ENCODE results near the gene RPRD1A. TPM values are rescaled to one million over a fixed set of nuclear protein-coding genes. Genes with fewer than 3 reads are reported as not detected.

RPRD1A gene
- total RNA-seq, 1 donor from 2014 or later: 62.6 TPM

GRCh38 chr18:36012891-36013290, 54.5 kb downstream of the RPRD1A start:
- Mint-ChIP-seq H3K36me3 (ENCODE audit: low read depth, unreplicated experiment) (no peaks in the 10 kb centered on the region), H3K9me3 (ENCODE audit: unreplicated experiment) (no peaks in the 10 kb centered on the region), H3K4me3 (ENCODE audit: unreplicated experiment) (no peak overlapping the region), H3K4me1 (ENCODE audit: low read depth, unreplicated experiment) (peaks cover 8% of the 10 kb centered on the region), H3K27ac (ENCODE audit: unreplicated experiment) (peak overlapping the region; percentile 1), H3K27me3 (ENCODE audit: low read depth, unreplicated experiment) (no peaks in the 10 kb centered on the region)
- H2AFZ ChIP-seq (ENCODE audit: low read depth, low read length): no peak overlapping the region
- no peaks in the 10 kb centered on the region for H4K20me1 ChIP-seq (ENCODE audit: insufficient read depth, low read length)
- H3K4me1 ChIP-seq (ENCODE audit: insufficient read depth, low read length): no peaks in the 10 kb centered on the region
- no peaks in the 10 kb centered on the region for H3K36me3 ChIP-seq (ENCODE audit: insufficient read depth, low read length)
- H3K9ac ChIP-seq (ENCODE audit: low read length): no peak overlapping the region
- TF ChIP-seq CTCF (IDR thresholded peaks at IDR 0.05; ENCODE audit: insufficient read depth, low read depth, low read length) (no peak), EZH2 (IDR thresholded peaks at IDR 0.05; ENCODE audit: insufficient read depth, low read length) (no peak)
- H3K79me2 ChIP-seq (ENCODE audit: insufficient read depth, low read length): no peaks in the 10 kb centered on the region
- FAIRE-seq: no peak
- no peaks in the 10 kb centered on the region for H3K9me3 ChIP-seq (ENCODE audit: insufficient read depth, low read depth, low read length)
- DNase-seq (ENCODE audit: low read depth): peak; percentile 69
- no peak overlapping the region for H3K27ac ChIP-seq (ENCODE audit: low read depth, low read length)
- H3K4me2 ChIP-seq (ENCODE audit: low read length): no peak overlapping the region
- H3K4me3 ChIP-seq (ENCODE audit: insufficient read depth, low read depth, low read length): no peak overlapping the region
- H3K27me3 ChIP-seq (ENCODE audit: insufficient read depth, low read length): no peaks in the 10 kb centered on the region

DNA sequence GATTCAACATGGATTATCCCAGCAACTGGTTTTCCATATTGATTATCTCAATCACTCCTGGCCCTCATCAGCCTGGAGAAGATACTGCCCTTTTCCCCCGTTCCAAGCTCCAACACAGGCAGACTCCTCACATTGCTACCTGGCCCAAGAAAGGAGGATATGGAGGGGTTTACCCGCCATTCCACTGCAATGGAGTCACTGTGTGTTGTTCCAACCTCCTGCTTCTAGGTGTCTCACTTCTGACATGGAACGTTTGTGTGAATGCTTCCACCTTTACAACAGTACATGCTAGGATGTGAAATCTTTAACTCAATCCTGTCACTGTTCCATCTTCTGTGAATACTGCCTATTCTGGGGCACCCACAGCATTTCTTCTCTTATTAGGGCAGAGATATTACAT, 58.1 kb downstream of the RPRD1A start:
- DNase-seq (ENCODE audit: low read depth) (no peak), FAIRE-seq (no peak)
- TF ChIP-seq CTCF (IDR thresholded peaks at IDR 0.05; ENCODE audit: insufficient read depth, low read depth, low read length) (no peak), EZH2 (IDR thresholded peaks at IDR 0.05; ENCODE audit: insufficient read depth, low read length) (no peak)
- Histone ChIP-seq H3K4me3 (ENCODE audit: insufficient read depth, low read depth, low read length) (no peak overlapping the region), H3K27ac (ENCODE audit: low read depth, low read length) (no peak overlapping the region), H3K27me3 (ENCODE audit: insufficient read depth, low read length) (no peaks in the 10 kb centered on the region), H3K9ac (ENCODE audit: low read length) (no peak overlapping the region), H2AFZ (ENCODE audit: low read depth, low read length) (no peak overlapping the region), H4K20me1 (ENCODE audit: insufficient read depth, low read length) (no peaks in the 10 kb centered on the region), H3K79me2 (ENCODE audit: insufficient read depth, low read length) (no peaks in the 10 kb centered on the region), H3K9me3 (ENCODE audit: insufficient read depth, low read depth, low read length) (no peaks in the 10 kb centered on the region), H3K4me2 (ENCODE audit: low read length) (no peak overlapping the region), H3K4me1 (ENCODE audit: insufficient read depth, low read length) (no peaks in the 10 kb centered on the region), H3K36me3 (ENCODE audit: insufficient read depth, low read length) (no peaks in the 10 kb centered on the region)
- H3K4me1 Mint-ChIP-seq (ENCODE audit: low read depth, unreplicated experiment): peaks cover 9% of the 10 kb centered on the region
- H3K27ac Mint-ChIP-seq (ENCODE audit: unreplicated experiment): no peak overlapping the region
- no peak overlapping the region for H3K4me3 Mint-ChIP-seq (ENCODE audit: unreplicated experiment)
- no peaks in the 10 kb centered on the region for H3K27me3 Mint-ChIP-seq (ENCODE audit: low read depth, unreplicated experiment)
- no peaks in the 10 kb centered on the region for H3K9me3 Mint-ChIP-seq (ENCODE audit: unreplicated experiment)
- H3K36me3 Mint-ChIP-seq (ENCODE audit: low read depth, unreplicated experiment): no peaks in the 10 kb centered on the region

DNA sequence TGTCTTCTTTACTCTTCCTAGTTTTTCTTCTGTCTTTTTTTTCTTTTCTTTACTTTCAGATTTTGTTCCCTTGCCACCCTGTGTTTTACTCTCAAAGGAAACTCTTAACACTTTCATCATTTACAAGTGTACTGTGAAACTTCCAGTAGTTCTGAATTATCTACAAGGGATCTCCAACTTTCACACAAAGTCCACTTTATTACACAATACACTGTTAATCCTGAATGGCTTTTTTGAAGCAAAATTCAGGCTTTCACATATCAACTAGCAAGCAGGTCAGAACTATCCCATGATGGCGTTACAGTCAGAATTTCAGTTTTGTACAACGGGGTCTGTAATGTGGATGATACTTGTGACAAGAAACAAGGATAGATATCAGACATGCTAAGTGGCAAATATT, 60.4 kb downstream of the RPRD1A start:
- Histone ChIP-seq H2AFZ (ENCODE audit: low read depth, low read length) (no peak overlapping the region), H3K9ac (ENCODE audit: low read length) (no peak overlapping the region), H3K36me3 (ENCODE audit: insufficient read depth, low read length) (no peaks in the 10 kb centered on the region), H3K27me3 (ENCODE audit: insufficient read depth, low read length) (no peaks in the 10 kb centered on the region), H3K4me1 (ENCODE audit: insufficient read depth, low read length) (no peaks in the 10 kb centered on the region), H3K79me2 (ENCODE audit: insufficient read depth, low read length) (no peaks in the 10 kb centered on the region), H4K20me1 (ENCODE audit: insufficient read depth, low read length) (no peaks in the 10 kb centered on the region), H3K27ac (ENCODE audit: low read depth, low read length) (no peak overlapping the region), H3K9me3 (ENCODE audit: insufficient read depth, low read depth, low read length) (no peaks in the 10 kb centered on the region), H3K4me2 (ENCODE audit: low read length) (no peak overlapping the region), H3K4me3 (ENCODE audit: insufficient read depth, low read depth, low read length) (no peak overlapping the region)
- Mint-ChIP-seq H3K9me3 (ENCODE audit: unreplicated experiment) (no peaks in the 10 kb centered on the region), H3K4me3 (ENCODE audit: unreplicated experiment) (no peak overlapping the region), H3K4me1 (ENCODE audit: low read depth, unreplicated experiment) (peaks cover 1% of the 10 kb centered on the region), H3K27ac (ENCODE audit: unreplicated experiment) (no peak overlapping the region), H3K36me3 (ENCODE audit: low read depth, unreplicated experiment) (no peaks in the 10 kb centered on the region), H3K27me3 (ENCODE audit: low read depth, unreplicated experiment) (no peaks in the 10 kb centered on the region)
- no peak for FAIRE-seq
- no peak for DNase-seq (ENCODE audit: low read depth)
- TF ChIP-seq CTCF (IDR thresholded peaks at IDR 0.05; ENCODE audit: insufficient read depth, low read depth, low read length) (no peak), EZH2 (IDR thresholded peaks at IDR 0.05; ENCODE audit: insufficient read depth, low read length) (no peak)

All from astrocyte (in vitro differentiated cells and primary cell).